B cell (primary cell): Measurements from ENCODE around the gene POLD1.
"Not testable (repeated sequence)": the region's sequence is repeated elsewhere in the genome, so short reads cannot be mapped to it uniquely, and the experiment has no call there.

ENCODE experiments used
- CTCF ChIP-seq: fragments of 200-600 bp; IDR thresholded peaks from one replicate; pipeline ENCODE4 v1.8.0; 2022; ENCODE audit warnings: antibody characterized with exemption, mild to moderate bottlenecking
- EZH2 ChIP-seq: IDR thresholded peaks from 2 replicates; pipeline ENCODE4 v1.6.1; 2012; ENCODE audit warnings: borderline replicate concordance, low read depth, mild to moderate bottlenecking, moderate library complexity, low read length; ENCODE audit not compliant: insufficient read depth, poor library complexity, severe bottlenecking

GRCh38 chr19:50347089-50347581 is 37.0 kb upstream of the POLD1 start:
- TF ChIP-seq CTCF, EZH2: not testable (repeated sequence)
